ENCODE measurements around the gene NFIC.
"Not testable (repeated sequence)": the region's sequence is repeated elsewhere in the genome, so short reads cannot be mapped to it uniquely, and the experiment has no call there.

Gene NFIC

GRCh38 chr19:3336680-3337523 is 29.5 kb upstream of the NFIC start:
- peak in 55 of 56 donors; percentile 7 to 87 (median 64) for DNase-seq

DNA sequence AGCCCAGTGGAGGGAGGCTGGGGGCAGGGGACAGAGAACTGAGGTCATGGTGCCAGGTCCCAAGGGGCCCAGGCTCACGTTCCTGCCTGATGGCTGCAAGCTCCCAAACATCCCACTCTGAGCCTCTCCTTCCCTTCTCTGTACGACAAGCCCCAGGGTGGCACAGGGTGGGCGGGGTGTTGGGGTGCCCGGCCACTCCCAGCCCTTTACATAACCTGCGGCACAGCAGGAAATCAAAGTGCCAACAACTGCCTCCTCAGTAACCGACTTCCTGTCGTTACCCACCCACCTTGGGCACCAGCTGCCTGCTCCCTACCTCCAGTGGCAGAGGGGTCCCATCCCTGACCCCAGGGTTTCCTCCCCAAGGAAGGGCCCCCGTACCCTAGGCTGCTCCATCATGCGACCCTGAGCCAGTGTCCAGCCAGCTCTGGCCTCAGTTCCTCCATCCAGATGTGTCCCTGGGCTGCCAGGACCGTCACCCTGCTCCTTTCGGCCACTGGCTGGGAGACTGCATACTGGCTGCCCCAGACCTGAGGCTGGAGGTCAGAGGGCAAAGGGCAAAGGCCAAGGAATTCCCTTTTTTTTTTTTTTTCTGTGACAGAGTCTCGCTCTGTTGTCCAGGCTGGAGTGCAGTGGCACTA is 27.7 kb upstream of the NFIC start:
- peak in 1 of 56 donors; percentile 2 for DNase-seq

GRCh38 chr19:3340340-3340739 is 26.0 kb upstream of the NFIC start:
- DNase-seq, result no peak

- no peak for DNase-seq
Measured at GRCh38 chr19:3342246-3342645, 24.1 kb upstream of the NFIC start.

DNA sequence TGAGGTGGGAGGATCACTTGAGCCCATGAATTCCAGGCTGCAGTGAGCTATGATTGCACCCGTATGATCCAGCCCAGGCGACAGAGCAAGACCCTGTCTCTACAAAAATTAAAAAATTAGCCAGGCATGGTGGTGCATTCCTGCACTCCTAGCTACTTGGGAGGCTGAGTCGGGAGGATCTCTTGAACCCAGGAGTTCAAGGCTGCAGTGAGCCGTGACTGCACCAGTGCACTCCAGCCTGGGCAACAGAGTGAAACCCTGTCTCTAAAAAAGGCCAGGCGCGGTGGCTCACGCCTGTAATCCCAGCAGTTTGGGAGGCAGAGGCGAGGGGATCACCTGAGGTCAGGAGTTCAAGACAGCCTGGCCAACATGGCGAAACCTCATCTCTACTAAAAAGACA is 23.4 kb upstream of the NFIC start:
- not testable (repeated sequence) for DNase-seq

- DNase-seq, result peak in 50 of 56 donors; percentile 13 to 83 (median 55)
Measured at GRCh38 chr19:3343619-3344502, 22.5 kb upstream of the NFIC start.

DNA sequence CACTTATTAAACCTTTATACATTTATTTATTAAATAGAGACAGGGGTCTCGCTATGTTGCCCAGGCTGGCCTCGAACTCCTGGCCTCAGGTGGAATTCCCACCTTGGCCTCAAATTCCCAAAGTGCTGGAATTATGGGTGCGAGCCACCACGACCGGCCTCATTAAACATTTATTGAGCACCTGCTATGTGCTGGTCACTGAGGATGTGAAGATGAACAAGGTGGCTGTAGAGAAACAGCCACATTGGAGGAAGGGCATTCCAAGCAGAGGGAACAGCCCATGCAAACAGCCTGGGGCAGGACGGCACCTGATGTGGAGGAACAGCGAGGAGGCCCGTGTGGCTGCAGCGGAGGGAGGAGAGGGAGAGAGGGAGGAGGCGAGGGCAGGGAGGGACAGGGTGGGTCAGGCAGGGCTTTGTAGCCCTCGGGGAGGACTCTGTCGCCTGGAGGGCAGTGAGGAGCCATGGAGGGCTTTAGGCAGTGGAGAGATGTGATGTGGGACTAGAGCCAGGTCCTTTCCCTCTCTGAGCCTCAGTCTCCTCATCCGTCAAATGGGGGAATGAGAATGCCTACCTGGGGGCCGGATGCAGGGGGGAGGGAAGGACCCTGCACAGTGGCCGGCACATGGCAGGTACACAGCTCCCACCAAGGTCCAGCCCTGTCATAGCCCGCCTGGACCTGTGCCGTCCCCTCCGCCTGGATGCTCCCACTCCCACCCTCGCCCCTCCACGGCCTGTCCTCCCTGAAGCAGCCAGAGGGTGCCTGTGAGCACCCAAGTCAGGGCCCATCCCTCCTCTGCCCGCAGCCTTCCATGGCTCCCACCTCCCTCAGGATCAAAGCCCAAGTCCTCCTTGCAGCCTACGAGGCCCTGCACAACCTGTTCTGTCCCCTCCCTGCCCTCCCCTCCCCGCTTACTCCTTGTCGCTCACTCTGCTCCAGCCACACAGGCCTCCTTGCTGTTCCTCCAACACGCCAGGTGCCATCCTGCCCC is 21.5 kb upstream of the NFIC start:
- no peak for DNase-seq

DNA sequence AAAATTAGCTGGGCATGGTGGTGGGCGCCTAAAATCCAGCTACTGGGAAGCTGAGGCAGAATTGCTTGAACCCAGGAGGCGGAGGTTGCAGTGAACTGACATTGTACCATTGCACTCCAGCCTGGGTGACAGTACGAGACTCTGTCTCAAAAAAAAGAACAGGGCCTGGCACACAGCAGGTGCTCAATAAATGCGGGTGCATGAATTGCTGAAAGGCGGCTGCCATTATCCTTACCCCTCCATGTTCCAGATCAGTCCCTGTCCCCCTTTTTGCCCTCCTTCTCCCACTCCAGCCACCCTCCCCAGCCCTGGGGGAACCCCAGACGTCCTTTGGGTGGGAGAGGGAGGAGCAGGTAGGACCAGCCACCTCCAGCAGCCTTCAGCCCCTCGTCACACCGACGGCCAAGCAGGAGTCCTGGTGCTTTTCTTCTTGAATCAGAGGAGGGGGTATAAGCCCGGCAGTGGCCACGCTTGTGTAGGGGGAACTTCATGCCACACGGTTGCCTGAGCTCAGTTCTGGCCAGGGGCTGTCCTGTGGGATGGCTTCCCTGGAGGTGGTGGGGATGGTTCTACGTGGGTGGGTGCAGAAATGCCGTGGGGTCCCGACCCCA is 20.4 kb upstream of the NFIC start:
- peak in 1 of 56 donors; percentile 39 for DNase-seq

- peak in 52 of 56 donors; percentile 18 to 88 (median 71) for DNase-seq
Measured at GRCh38 chr19:3346677-3347353, 19.6 kb upstream of the NFIC start.

- DNase-seq, result no peak
Measured at GRCh38 chr19:3348042-3348441, 18.3 kb upstream of the NFIC start.

DNA sequence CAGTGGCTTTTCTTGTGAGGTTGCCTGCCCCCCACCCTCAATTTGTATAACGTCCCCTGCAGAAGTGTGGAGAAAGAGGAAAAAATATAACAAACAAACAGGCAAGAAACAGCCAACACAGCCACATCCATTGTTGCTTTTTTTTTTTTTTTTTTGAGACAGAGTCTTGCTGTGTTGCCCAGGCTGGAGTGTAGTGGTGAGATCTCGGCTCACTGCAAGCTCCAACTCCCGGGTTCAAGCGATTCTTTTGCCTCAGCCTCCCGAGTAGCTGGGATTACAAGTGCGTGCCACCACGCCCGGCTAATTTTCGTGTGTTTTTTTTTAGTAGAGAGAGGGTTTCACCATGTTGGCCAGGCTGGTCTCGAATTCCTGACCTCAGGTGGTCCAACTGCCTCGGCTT is 17.9 kb upstream of the NFIC start:
- not testable (repeated sequence) for DNase-seq

DNA sequence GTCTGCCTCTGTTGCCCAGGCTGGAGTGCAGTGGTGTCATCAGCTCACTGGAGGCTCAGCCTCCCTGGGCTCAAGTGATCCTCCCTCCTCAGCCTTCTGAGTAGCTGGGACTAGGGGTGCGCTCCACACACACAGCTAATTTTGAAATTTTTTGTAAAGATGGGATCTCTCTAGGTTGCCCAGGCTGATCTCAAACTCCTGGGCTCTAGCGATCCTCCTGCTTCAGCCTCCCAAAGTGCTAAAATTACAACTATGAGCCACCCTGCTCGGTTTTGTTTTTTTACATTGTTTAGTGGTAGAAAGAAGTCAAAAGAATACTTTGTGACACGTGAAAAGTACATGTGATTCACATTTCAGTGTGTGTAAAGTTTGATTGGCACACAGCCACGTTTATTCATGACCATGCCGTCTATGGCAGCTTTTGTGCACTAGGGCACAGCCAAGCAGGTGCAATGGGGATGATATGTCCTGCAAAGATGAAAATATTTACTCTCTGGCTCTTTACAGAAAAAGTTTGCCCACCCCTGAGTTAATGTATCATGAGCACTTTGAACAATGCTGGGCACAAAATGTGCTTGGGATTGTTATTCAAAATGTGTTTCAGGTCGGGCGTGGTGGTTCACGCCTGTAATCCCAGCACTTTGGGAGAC is 16.2 kb upstream of the NFIC start:
- no peak for DNase-seq

DNA sequence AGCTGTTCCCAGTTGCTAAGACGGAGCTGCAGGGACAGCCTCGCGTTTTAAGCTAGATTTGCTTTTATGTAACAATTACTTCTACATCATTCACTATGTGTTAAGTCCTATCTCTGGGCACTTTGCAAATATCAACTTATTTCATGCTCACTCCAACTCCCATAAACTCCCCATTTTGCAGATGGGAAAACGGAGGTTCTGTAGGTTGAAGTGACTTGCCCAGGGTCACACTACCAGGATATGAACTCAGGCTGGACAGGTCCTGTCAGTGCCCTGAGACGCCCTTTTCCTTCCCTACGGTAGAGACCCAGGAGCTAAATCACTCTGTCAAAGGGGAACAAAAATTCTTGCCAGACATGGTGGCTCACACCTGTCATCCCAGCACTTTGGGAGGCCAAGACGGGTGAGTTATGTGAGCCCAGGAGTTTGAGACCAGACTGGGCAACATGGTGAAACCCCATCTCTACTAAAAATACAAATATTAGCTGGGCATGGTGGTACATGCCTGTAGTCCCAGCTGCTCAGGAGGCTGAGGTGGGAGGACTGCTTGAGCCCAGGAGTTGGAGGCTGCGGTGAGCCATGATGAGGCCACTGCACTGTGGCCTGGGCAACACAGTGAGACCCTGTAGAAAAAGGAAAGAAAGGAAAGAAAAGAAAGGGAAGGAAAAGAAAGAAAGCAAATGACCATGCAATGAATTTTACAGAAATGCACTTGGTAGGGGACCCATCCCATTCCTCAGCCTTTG is 14.5 kb upstream of the NFIC start:
- DNase-seq, result no peak

DNA sequence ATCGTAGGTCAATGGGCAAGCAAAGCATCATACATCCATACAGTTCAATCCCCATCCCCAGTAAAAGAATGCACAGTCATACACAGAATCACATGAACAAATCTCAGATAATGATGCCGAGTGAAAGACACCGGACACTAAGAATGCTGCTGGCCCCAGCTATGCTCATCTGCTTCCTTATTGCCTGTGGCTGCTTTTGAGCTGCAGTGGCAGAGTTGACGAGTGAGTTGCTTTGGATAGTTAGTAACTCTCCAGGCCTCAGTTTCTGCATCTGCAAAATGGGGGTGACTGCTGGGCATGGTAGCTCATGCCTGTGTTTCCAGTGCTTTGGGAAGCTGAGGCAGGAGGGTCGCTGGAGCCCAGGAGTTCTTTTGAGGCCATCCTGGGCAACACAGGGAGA is 12.9 kb upstream of the NFIC start:
- DNase-seq, result no peak

- DNase-seq, result no peak
Measured at GRCh38 chr19:3356805-3357204, 9.6 kb upstream of the NFIC start.

DNA sequence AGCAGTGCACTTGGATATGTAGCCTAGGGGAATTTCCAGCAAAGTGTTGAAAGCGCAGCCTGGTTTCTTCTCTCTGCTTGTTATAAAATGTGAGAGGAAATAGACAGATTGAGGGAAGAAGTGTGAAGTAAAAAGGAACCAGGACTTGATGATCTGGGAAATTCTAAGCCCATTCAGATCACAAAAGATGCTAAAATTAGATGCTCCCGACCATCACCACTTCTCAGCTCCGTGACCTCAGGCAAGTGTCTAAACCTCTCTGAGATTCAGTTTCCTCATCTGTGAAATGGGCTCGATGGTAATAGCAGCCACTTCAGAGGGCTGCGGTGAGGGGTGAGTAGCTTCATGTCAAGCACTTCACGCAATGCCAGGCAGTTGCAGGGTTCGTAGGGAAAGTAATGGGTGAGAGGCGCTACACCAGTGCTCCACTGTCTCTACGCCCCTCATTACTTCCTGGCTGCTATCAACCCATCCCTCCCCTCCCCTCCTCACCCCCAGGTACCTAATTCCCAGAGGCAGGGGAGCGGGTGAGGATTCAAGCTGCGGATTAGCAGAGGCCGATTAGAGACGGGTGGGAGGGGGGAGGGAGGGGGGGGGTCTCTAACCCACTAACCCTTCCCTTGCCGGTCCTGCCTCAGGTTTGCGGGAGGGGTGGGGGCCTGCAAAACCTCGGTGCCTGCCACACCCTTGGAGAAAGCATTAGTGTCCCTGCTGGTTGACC is 9.0 kb upstream of the NFIC start:
- no peak for DNase-seq

DNA sequence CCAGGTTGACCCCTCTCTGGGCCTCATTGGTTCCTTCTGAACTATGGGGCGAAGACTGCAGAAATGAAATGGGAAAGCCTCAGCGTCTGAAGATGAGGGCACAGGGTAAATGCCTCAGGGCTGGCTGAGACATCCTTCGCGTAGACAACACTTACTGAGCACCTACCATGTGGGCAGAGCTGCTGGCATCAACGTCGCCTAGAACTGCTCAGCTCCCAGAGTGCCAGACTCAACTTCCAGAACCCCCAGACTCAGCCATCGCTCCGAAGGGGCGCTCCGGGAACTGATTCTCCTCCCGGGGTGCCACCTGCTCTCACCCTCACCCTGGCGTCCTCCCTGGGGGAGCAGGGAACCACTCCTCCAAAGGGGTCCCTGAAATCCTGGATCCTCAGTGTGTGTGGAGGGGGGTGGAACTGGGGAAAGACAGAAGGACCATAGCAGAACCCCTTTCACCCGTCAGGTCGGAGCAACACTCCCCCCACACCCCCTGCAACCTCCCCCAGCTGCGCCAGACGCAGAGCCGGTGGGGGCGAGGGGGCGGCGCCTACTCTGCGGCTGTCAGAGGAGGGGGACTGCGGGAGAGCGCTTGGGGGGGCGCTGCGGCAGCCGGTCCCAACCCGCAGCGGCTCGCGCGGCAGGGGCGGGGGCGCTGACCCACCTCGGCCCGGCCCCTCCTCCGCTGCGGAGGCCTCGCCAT is 8.2 kb upstream of the NFIC start:
- DNase-seq, result peak in 19 of 56 donors; percentile 5 to 51 (median 22)
